ENCODE results near the gene FBXO45.
A peak's percentile ranks its signal among the peaks of the same experiment; 100 is the strongest.
"Not testable (repeated sequence)": the region's sequence is repeated elsewhere in the genome, so short reads cannot be mapped to it uniquely, and the experiment has no call there.

FBXO45 gene

DNA sequence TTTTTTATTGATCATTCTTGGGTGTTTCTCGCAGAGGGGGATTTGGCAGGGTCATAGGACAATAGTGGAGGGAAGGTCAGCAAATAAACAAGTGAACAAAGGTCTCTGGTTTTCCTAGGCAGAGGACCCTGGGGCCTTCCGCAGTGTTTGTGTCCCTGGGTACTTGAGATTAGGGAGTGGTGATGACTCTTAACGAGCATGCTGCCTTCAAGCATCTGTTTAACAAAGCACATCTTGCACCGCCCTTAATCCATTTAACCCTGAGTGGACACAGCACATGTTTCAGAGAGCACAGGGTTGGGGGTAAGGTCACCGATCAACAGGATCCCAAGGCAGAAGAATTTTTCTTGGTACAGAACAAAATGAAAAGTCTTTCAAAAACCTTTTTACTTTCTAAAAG lies 51.2 kb downstream of the FBXO45 start:
- DNase-seq, result not testable (repeated sequence)

- no peak for DNase-seq
Measured at GRCh38 chr3:196620161-196620604, 51.7 kb downstream of the FBXO45 start.

DNA sequence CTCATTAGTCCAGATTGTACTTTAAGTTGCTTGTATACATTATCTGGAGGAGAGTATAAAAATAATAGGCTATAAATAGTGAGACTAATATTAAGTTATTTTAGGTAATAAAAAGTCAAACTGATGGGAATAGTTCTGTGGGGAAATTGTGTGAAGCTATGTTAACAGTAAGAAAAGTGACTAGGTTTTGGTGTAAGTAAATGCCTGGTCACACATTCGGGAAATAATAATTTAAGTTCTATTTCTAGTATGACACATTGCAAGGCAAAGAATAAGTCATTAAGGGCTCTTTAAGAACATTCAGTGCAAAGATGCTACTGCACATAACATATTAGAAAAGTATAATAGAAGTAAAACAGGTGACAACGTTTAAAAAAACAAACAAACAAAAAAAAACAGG lies 52.2 kb downstream of the FBXO45 start:
- DNase-seq, result no peak

DNA sequence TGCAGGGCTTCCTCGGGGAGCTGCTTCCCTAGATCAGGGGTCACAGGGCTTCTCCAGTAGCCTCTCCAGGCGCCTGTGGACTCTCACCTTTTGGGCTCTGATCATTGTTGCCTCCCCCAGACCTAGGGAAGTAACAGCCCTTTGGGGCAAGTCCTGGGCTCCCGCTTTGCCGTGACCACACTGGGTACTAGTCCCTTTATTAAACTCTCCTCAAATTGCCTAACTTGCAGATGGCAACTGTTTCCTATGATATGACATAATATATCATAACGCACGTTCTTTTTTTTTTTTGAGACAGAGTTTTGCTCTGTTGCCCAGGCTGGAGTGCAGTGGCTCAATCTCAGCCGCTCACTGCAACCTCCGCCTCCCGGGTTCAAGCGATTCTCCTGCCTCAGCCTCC lies 53.2 kb downstream of the FBXO45 start:
- DNase-seq, result no peak

DNA sequence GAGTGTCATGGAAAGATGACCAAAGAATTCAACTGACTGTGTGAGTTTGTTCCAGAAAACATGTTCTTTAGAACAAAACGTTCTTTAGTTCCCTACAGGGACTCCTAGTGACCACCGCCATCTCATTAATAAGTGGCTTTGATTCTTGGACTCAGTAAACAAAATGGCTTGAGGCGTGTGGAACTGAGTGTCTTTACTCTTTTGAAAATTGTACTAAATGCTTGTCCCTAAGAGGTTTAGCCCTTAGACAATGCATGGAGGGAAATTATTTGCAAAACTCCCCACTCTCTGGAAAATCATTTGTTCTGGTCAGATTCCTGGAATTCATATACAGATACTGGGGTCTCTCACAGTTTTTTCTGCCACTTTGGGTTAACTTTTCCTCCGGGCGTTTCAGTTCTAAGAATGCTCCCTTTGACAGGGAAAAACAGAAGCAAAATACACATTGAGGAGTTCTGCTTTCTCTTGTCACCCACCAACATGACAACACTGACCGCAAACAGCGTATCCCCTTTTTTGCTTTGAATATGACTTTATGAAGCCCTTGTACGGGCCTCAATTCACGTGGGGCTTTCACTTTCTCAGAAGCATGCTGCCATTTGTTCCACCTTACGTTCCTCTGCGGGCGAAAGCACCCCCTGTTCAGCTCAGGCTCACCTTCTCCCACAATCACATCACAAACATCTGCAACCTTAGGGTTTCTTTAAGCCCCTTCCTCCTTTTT lies 55.8 kb downstream of the FBXO45 start:
- no peak for DNase-seq

- no peak for DNase-seq
Measured at GRCh38 chr3:196624907-196625306, 56.4 kb downstream of the FBXO45 start.

- no peak for DNase-seq
Measured at GRCh38 chr3:196625331-196625730, 56.9 kb downstream of the FBXO45 start.

GRCh38 chr3:196627918-196628231 lies 59.4 kb downstream of the FBXO45 start:
- no peak for DNase-seq

DNA sequence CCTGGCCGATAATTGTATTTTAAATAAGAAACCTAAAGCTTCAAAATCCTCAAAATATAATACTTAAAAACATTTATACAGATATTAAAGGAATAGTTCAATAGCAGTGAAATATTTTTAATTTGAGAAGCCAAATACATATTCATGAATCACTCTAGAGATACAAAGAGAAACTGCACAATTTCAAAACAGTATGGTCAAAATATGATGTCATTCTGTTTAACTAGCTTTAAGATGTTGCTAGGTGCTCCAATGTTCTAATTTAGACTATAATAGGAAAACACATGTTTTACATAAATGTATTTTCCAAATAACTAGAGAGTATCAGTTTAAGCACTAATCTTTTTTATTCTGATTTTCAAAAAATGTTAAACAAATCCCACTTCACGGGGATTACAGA lies 60.8 kb downstream of the FBXO45 start:
- DNase-seq, result no peak

- no peak for DNase-seq
Measured at GRCh38 chr3:196631682-196632045, 63.2 kb downstream of the FBXO45 start.

- peak; percentile 88 for DNase-seq
Measured at GRCh38 chr3:196632046-196632751, 63.7 kb downstream of the FBXO45 start.

DNA sequence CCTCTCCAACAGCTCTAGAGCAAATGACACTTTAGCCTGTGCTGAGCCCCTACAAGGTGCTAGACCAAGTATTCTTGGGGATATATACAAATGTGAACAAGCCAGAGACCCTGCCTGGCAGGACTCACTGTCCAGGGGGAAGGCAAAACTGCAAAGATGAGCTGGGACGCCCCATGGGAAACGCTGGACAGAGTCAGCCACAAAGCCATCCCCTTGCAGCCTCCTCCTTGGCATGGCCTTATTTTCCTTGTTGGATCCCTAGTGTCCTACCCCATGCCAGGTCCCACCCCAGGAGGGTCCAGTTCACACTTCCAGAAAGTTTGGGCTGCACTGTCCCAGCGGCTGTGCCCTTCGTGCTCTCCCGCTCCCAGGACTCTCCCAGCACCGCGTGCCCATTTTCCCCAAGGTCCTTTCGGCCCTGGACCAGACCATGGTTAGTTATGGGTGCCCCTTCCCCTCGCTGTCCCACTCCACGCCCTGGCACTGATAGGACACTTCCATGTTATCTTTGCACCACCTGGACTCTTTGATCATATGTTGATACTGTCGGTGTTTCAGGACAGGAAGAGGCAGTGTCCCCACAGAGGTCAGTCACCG lies 65.2 kb downstream of the FBXO45 start:
- no peak for DNase-seq

- DNase-seq, result no peak
Measured at GRCh38 chr3:196634224-196634623, 65.8 kb downstream of the FBXO45 start.

GRCh38 chr3:196634829-196635228 lies 66.4 kb downstream of the FBXO45 start:
- no peak for DNase-seq

DNA sequence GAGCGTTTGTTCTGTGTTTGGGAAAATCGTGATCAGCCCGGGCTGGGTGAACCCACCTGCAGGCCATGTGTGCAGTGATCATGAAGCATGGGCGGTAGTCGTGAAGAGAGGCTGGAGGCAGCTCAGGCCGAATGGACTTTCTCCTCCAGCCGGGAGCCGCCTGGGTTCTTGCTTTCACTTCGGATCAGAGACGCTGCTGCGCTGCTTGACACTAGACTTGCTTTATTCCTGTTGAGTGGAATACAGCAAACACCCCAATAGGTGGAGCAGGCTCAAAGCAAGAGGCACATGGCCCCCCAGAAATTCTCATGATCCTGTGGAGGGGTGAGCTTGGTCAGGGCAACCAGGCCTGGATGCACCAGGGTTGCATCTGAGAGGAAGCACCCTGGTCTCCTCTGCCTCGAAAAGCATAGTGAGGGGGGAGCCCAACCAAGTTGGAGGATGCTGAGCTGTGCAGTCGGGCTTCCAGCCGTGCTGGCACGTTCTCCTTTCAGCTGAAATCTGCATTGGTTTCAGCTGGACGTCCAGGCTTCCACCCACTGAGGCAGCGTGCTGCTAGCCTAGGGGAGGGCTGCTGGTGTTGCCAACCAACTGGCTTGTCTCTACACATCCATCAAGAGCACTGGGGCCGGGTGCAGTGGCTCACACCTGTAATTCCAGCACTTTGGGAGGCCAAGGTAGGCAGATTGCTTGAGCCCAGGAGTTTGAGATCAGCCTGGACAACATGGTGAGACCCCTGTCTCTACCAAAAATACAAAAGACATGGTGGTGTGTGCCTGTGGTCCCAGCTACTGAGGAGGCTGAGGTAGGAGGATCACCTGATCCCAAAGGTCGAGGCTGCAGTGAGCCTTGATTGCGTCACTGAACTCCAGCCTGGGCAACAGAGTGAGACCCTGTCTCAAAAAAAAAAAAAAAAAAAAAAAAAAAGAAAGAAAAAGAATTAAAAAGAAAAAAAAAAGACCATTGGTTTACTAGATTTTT lies 68.2 kb downstream of the FBXO45 start:
- no peak for DNase-seq

GRCh38 chr3:196637941-196638340 lies 69.5 kb downstream of the FBXO45 start:
- not testable (repeated sequence) for DNase-seq

Measured in DMS53 (cell line).